Hippocampal formation (tissue), 2 donors: ENCODE measurements around the gene PPP2R2D.

Experiments used
- DNase-seq, 2 donors: peaks; one replicate each; lab custom pipeline; 2025; lab: John Stamatoyannopoulos, UW

PPP2R2D gene

GRCh38 chr10:131929122-131929845 lies 28.5 kb downstream of the PPP2R2D start:
- DNase-seq: no peak

GRCh38 chr10:131930150-131930549 lies 29.3 kb downstream of the PPP2R2D start:
- no peak for DNase-seq

- DNase-seq: no peak
These were observed 29.9 kb downstream of the PPP2R2D start for GRCh38 chr10:131930586-131931330.

- no peak for DNase-seq
These were observed 31.2 kb downstream of the PPP2R2D start for GRCh38 chr10:131931981-131932380.

GRCh38 chr10:131933016-131933695 lies 32.3 kb downstream of the PPP2R2D start:
- no peak for DNase-seq

GRCh38 chr10:131933696-131934086 lies 32.9 kb downstream of the PPP2R2D start:
- DNase-seq: no peak

- no peak for DNase-seq
These were observed 34.0 kb downstream of the PPP2R2D start for GRCh38 chr10:131934769-131935168.

- DNase-seq: no peak
These were observed 34.5 kb downstream of the PPP2R2D start for GRCh38 chr10:131935260-131935659.

- no peak for DNase-seq
These were observed 35.5 kb downstream of the PPP2R2D start for GRCh38 chr10:131936294-131936693.

GRCh38 chr10:131936736-131937135 lies 35.9 kb downstream of the PPP2R2D start:
- DNase-seq: no peak

- DNase-seq: no peak
These were observed 37.0 kb downstream of the PPP2R2D start for GRCh38 chr10:131937836-131938235.

- DNase-seq: no peak
These were observed 37.9 kb downstream of the PPP2R2D start for GRCh38 chr10:131938681-131939080.

GRCh38 chr10:131942455-131942854 lies 41.6 kb downstream of the PPP2R2D start:
- no peak for DNase-seq

- DNase-seq: no peak
These were observed 42.4 kb downstream of the PPP2R2D start for GRCh38 chr10:131943021-131943814.

- no peak for DNase-seq
These were observed 43.6 kb downstream of the PPP2R2D start for GRCh38 chr10:131944412-131944811.

- DNase-seq: no peak
These were observed 44.3 kb downstream of the PPP2R2D start for GRCh38 chr10:131944976-131945695.

- no peak for DNase-seq
These were observed 45.5 kb downstream of the PPP2R2D start for GRCh38 chr10:131946321-131946751.

- no peak for DNase-seq
These were observed 46.1 kb downstream of the PPP2R2D start for GRCh38 chr10:131946880-131947279.

GRCh38 chr10:131947631-131948347 lies 47.0 kb downstream of the PPP2R2D start:
- no peak for DNase-seq

- no peak for DNase-seq
These were observed 47.7 kb downstream of the PPP2R2D start for GRCh38 chr10:131948501-131948900.
